ENCODE data around the gene ZNF136.

- TF ChIP-seq POLR2A (IDR thresholded peaks at IDR 0.05), result peak in 1 of 2 donors; percentile 43
- peak in 1 of 12 donors; percentile 17 for TF ChIP-seq CTCF (IDR thresholded peaks at IDR 0.05)
Observed at GRCh38 chr19:12139885-12140544, 22.9 kb upstream of the ZNF136 start, which contains the start of gene ZNF20.

Measured in heart left ventricle (tissue), 13 donors.